ENCODE data around the gene OLFM4. TPM values are rescaled to one million over a fixed set of nuclear protein-coding genes. Genes with fewer than 3 reads are reported as not detected.

Gene OLFM4
- total and polyA plus RNA-seq, 2 of the 8 experiments (the other 6 are each of a cell fraction or from before 2014, with no cell fraction given): not detected

- H2BK12ac ChIP-seq (ENCODE audit: low read depth, low read length): no peak overlapping the region
- H2BK120ac ChIP-seq (replicated peaks; ENCODE audit: low read depth, low read length): no peak overlapping the region
- no peak overlapping the region for H2AFZ ChIP-seq (ENCODE audit: low read length)
- FAIRE-seq (no peak), DNase-seq (ENCODE audit: low read depth in 1 of 2, low spot score in 2 of 2) (no peak)
- WGBS, 2 experiments (ENCODE audit: extremely low coverage in 1 of 2, insufficient coverage in 1 of 2, insufficient read length in 1 of 2, insufficient replicate concordance in 2 of 2, low coverage in 1 of 2, low lambda C conversion rate in 2 of 2, missing lambda C conversion rate in 1 of 2): 90% methylated on average over 4 of the region's 4 CpGs; no CpG with 5 or more reads in 1 of the 2 experiments
- H3K14ac ChIP-seq (ENCODE audit: insufficient read length): no peak overlapping the region
- H2BK5ac ChIP-seq (ENCODE audit: low read depth, low read length): no peak overlapping the region
- TF ChIP-seq TEAD4 (IDR thresholded peaks at IDR 0.05; ENCODE audit: low read depth, low read length): no peak
- TF ChIP-seq CEBPB (IDR thresholded peaks at IDR 0.05; ENCODE audit: low read depth, low read length): no peak
- TF ChIP-seq MAFK (IDR thresholded peaks at IDR 0.05; ENCODE audit: low read depth, low read length): no peak
- no peak for TF ChIP-seq YY1 (IDR thresholded peaks at IDR 0.05; ENCODE audit: low read depth, low read length)
- H3K4me1 ChIP-seq (replicated peaks in 1 of 4; ENCODE audit: control insufficient read depth in 3 of 4, insufficient read depth in 4 of 4, low read length in 3 of 4): peaks cover 0 to 5% (median 0%) of the 10 kb centered on the region in 4 experiments; a peak in 3 of 7 replicates
- no peak overlapping the region for H4K91ac ChIP-seq (replicated peaks; ENCODE audit: insufficient read length, low read length)
- no peak overlapping the region for H3K18ac ChIP-seq (ENCODE audit: extremely low read depth, low read length)
- H3K23ac ChIP-seq (ENCODE audit: insufficient read length): no peak overlapping the region
- H3K27me3 ChIP-seq (replicated peaks in 1 of 4; ENCODE audit: control insufficient read depth in 3 of 4, extremely low read depth in 1 of 4, insufficient read depth in 3 of 4, low read length in 3 of 4): no peaks in the 10 kb centered on the region
- H4K20me1 ChIP-seq (replicated peaks in 1 of 2; ENCODE audit: control insufficient read depth in 1 of 2, insufficient read depth in 2 of 2, low read length in 2 of 2): no peaks in the 10 kb centered on the region
- no peak overlapping the region for H4K8ac ChIP-seq (ENCODE audit: extremely low read depth, insufficient read depth, low read length)
- no peaks in the 10 kb centered on the region for H3K9me3 ChIP-seq (ENCODE audit: insufficient read depth in 2 of 2, low read depth in 1 of 2, low read length in 1 of 2)
- H3K27ac ChIP-seq (ENCODE audit: low read depth, low read length): no peak overlapping the region
- H3K79me2 ChIP-seq (ENCODE audit: control insufficient read depth in 1 of 2, insufficient read depth in 2 of 2, low read length in 2 of 2): no peaks in the 10 kb centered on the region
- H3K9ac ChIP-seq (replicated peaks in 1 of 4; ENCODE audit: extremely low read depth in 1 of 4, low read depth in 3 of 4, low read length in 3 of 4): no peak overlapping the region
- CTCF ChIA-PET (ENCODE audit: partially characterized antibody): interaction anchor here (1.1 to 4.3 kb wide), 3 partner anchors 12 to 50 kb away, joined by 3 to 18 read pairs (median 5); no protein-coding TSS in a partner anchor
- no peak overlapping the region for H2BK15ac ChIP-seq (ENCODE audit: low read length)
- no peaks in the 10 kb centered on the region for H3K79me1 ChIP-seq (ENCODE audit: low read depth, low read length)
- H3K4ac ChIP-seq (replicated peaks; ENCODE audit: insufficient read length, low read depth, low read length): no peak overlapping the region
- H3K4me2 ChIP-seq (ENCODE audit: insufficient read depth in 1 of 2, low read depth in 2 of 2, low read length in 2 of 2): no peak overlapping the region
- H3K23me2 ChIP-seq (ENCODE audit: low read depth, low read length): no peaks in the 10 kb centered on the region
- H3K36me3 ChIP-seq (ENCODE audit: control insufficient read depth in 2 of 4, insufficient read depth in 4 of 4, low read length in 3 of 4): no peaks in the 10 kb centered on the region
- no peak overlapping the region for H3K4me3 ChIP-seq (ENCODE audit: extremely low read depth in 1 of 4, insufficient read depth in 2 of 4, low read depth in 3 of 4, low read length in 4 of 4)
- no peak overlapping the region for H4K5ac ChIP-seq (ENCODE audit: insufficient read length, low read depth, low read length)
- H3K56ac ChIP-seq (replicated peaks; ENCODE audit: insufficient read length, low read depth, low read length): no peak overlapping the region
- H2AK5ac ChIP-seq (ENCODE audit: low read depth, low read length): no peak overlapping the region
- H2BK20ac ChIP-seq (ENCODE audit: low read length): no peak overlapping the region
- POLR2A ChIA-PET (ENCODE audit: partially characterized antibody): no interaction called here
These were observed 9.6 kb upstream of the OLFM4 start for GRCh38 chr13:53018690-53019647.
